Measurements from ENCODE around the gene NAV1.

DNA sequence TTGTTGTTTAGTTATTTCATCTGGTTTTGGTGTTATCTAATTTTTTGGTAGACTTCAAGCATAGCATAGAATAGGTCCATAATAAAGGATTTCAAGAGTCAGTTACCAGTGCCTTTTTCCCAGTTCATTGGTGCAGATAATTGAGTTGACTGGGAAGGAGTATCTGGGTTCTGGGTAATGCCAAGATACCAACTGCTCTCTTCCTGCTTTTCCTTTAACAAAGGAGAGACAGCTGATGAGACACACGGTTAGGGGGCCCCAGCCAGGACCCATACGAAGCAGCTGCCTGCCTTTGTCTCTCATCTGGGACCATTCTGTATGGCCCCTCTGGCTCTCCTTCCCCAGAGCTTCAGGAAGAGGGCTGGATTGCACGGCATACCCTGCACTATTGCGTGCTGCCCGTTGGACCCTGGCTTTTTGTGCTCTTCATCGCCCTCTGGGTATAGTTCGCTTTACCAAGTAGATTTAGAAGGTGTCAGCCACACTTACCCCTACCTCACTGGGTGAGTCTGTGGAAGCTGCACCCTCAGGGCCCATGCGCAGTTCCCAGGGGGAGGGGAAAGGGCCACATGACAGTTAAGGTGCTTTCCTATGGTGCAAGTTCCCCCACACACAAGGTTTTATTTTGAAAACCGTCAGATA lies 7.0 kb downstream of the NAV1 start:
- no peak for TF ChIP-seq POLR2A (IDR thresholded peaks at IDR 0.05)
- TF ChIP-seq, protein P1, sequence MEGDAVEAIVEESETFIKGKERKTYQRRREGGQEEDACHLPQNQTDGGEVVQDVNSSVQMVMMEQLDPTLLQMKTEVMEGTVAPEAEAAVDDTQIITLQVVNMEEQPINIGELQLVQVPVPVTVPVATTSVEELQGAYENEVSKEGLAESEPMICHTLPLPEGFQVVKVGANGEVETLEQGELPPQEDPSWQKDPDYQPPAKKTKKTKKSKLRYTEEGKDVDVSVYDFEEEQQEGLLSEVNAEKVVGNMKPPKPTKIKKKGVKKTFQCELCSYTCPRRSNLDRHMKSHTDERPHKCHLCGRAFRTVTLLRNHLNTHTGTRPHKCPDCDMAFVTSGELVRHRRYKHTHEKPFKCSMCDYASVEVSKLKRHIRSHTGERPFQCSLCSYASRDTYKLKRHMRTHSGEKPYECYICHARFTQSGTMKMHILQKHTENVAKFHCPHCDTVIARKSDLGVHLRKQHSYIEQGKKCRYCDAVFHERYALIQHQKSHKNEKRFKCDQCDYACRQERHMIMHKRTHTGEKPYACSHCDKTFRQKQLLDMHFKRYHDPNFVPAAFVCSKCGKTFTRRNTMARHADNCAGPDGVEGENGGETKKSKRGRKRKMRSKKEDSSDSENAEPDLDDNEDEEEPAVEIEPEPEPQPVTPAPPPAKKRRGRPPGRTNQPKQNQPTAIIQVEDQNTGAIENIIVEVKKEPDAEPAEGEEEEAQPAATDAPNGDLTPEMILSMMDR (IDR thresholded peaks at IDR 0.05): no peak
